H1 (cell line): ENCODE results near the gene ITGAV. TPM values are rescaled to one million over a fixed set of nuclear protein-coding genes. Genes with fewer than 3 reads are reported as not detected.

Experiments used
- CHD1 ChIP-seq: IDR thresholded peaks from 2 replicates; pipeline ENCODE4 v1.6.1; 2012; ENCODE audit warnings: low read depth, low read length, improper control_type of control experiment
- CTCF ChIP-seq, 3 experiments: IDR thresholded peaks; 1 replicate in 2 of 3; 2 replicates in 1 of 3; pipeline versions ENCODE4 v1.5.1 to v1.6.1; 2011; ENCODE audit warnings: low read length in 3 of 3, mild to moderate bottlenecking in 3 of 3, inconsistent platforms in 2 of 3, low read depth in 1 of 3, moderate library complexity in 1 of 3; ENCODE audit not compliant: insufficient read depth in 1 of 3; ENCODE audit errors: control extremely low read depth in 1 of 3
- SIN3A ChIP-seq, 2 experiments: IDR thresholded peaks in 1 of 2; conservative IDR thresholded peaks in 1 of 2; 2 replicates each; pipeline ENCODE4 v1.6.1; 2011 to 2012; ENCODE audit warnings: low read length in 2 of 2, improper control_type of control experiment in 1 of 2, low read depth in 1 of 2, mild to moderate bottlenecking in 1 of 2
- SP1 ChIP-seq: IDR thresholded peaks from 2 replicates; pipeline ENCODE4 v1.6.1; 2011; ENCODE audit warnings: low read depth, low read length
- TAF1 ChIP-seq: IDR thresholded peaks from 2 replicates; pipeline ENCODE4 v1.6.1; 2011; ENCODE audit warnings: mild to moderate bottlenecking, low read depth, low read length
- polyA plus RNA-seq, 7 experiments: library from polyadenylated mRNA; depleted of rRNA in 3 of 7; stranded (reverse) in 5 of 7; unstranded in 2 of 7; fragments of >200 nt in 5 of 7; fragments of 200-250 nt in 2 of 7; gene quantifications; 1 replicate in 5 of 7; 2 replicates in 1 of 7; 4 replicates in 1 of 7; pipeline versions ENCODE4 v1.2.1 to v1.2.3, GENCODE V29; 2011 to 2013; ENCODE audit warnings: missing spikeins in 2 of 7, mixed read lengths in 2 of 7
- total RNA-seq: library from RNA; stranded (reverse); fragmentation: NEBNext Ultra II Directional; extraction: Animal tissue kit (Norgen Biotek cat#: 25700); gene quantifications from 2 replicates; pipeline ENCODE4 v1.2.1, GENCODE V29; 2021

Gene ITGAV
- total and polyA plus RNA-seq, 2 of the 8 experiments (the other 6 are each of a cell fraction or from before 2014, with no cell fraction given) = 11.7 to 42.4 TPM

DNA sequence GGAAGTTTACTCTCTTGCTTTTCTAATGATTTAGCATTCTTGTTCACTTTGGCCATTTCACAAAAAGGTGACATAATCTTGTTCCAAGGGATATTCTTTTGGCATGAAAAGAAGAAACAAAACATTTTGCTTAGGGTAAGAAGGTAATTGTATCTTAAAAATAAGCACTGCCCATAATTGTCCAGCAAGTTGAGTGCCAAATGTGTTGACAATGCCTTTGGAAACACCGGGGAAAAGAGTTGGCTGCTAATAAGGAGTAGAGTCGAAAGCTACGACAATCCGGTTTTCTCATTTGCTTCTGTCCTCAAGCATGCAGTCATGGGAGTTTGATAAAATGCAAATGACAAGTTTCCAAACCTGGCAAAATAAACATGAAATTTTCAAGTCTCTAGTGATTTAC is 27.3 kb downstream of the ITGAV start (continued):
- TF ChIP-seq CTCF (IDR thresholded peaks at IDR 0.05; ENCODE audit: control extremely low read depth in 1 of 3, insufficient read depth in 1 of 3, low read depth in 1 of 3, low read length in 3 of 3) (no peak), SIN3A (conservative IDR thresholded peaks at IDR 0.05 in 1 of 2, IDR thresholded peaks at IDR 0.05 in 1 of 2; ENCODE audit: low read depth in 1 of 2, low read length in 2 of 2) (no peak), TAF1 (no peak), CHD1 (no peak), SP1 (no peak)
- TF ChIP-seq, all 59 proteins: peak for 0
